MCF 10A (cell line): ENCODE measurements around the gene SF3B3. TPM values are rescaled to one million over a fixed set of nuclear protein-coding genes. Genes with fewer than 3 reads are reported as not detected.

Source experiments
- BruUV-seq: library from RNA; stranded (reverse); fragments of 400-500 nt; replicated peaks from 2 replicates; lab custom pipeline; 2021; lab: Mats Ljungman, UMichigan
- CTCF ChIA-PET: fragments of 300-600 bp; sonication (Branson Sonifier 250); formaldehyde crosslinking; extraction: SDS; loops from one replicate; lab custom pipeline; 2021; ENCODE audit warnings: antibody characterized with exemption, inconsistent platforms; lab: Yijun Ruan, JAX
- POLR2A ChIA-PET: fragments of 300-600, 350-650 bp; sonication (Branson Sonifier 250); formaldehyde crosslinking; extraction: SDS; loops from one replicate; lab custom pipeline; 2020; ENCODE audit warnings: antibody characterized with exemption, inconsistent platforms; lab: Yijun Ruan, JAX
- DNase-seq: peaks from one replicate; pipeline ENCODE4 v3.0.0-alpha.2; 2018; ENCODE audit not compliant: unreplicated experiment
- H3K27ac Mint-ChIP-seq: one replicate; pipeline ENCODE4 v1.8.0; 2022; ENCODE audit warnings: mild to moderate bottlenecking, low read depth, mixed read lengths; ENCODE audit not compliant: unreplicated experiment
- H3K27me3 Mint-ChIP-seq: one replicate; pipeline ENCODE4 v1.8.0; 2022; ENCODE audit warnings: mixed read lengths; ENCODE audit not compliant: insufficient read depth, unreplicated experiment
- H3K36me3 Mint-ChIP-seq: one replicate; pipeline ENCODE4 v1.8.0; 2022; ENCODE audit warnings: mild to moderate bottlenecking, moderate library complexity, mixed read lengths; ENCODE audit not compliant: insufficient read depth, unreplicated experiment
- H3K4me1 Mint-ChIP-seq: one replicate; pipeline ENCODE4 v1.8.0; 2022; ENCODE audit warnings: mixed read lengths; ENCODE audit not compliant: insufficient read depth, unreplicated experiment
- H3K4me3 Mint-ChIP-seq: one replicate; pipeline ENCODE4 v1.8.0; 2022; ENCODE audit warnings: mild to moderate bottlenecking, moderate library complexity, mixed read lengths; ENCODE audit not compliant: unreplicated experiment
- H3K9me3 Mint-ChIP-seq: one replicate; pipeline ENCODE4 v1.8.0; 2022; ENCODE audit warnings: mixed read lengths; ENCODE audit not compliant: unreplicated experiment
- CTCF ChIP-seq: fragments of 200-600 bp; IDR thresholded peaks from one replicate; pipeline ENCODE4 v1.8.0; 2022; ENCODE audit warnings: antibody characterized with exemption, mild to moderate bottlenecking; ENCODE audit not compliant: unreplicated experiment
- intact Hi-C: fragments of 100-400 bp; cut with micrococcal nuclease; formaldehyde crosslinking; loops from 2 replicates; pipeline ENCODE4 v1.14.1; 2022
- total RNA-seq: library from RNA; stranded (reverse); gene quantifications from 2 replicates; pipeline ENCODE4 v1.2.3, GENCODE V29; 2022

The SF3B3 gene
- total RNA-seq, 1 experiment from 2014 or later = 309 TPM

GRCh38 chr16:70494777-70495176 is 28.8 kb upstream of the SF3B3 start:
- Mint-ChIP-seq H3K36me3 (peaks cover 66% of the 10 kb centered on the region), H3K27me3 (no peaks in the 10 kb centered on the region), H3K27ac (no peak overlapping the region), H3K9me3 (no peaks in the 10 kb centered on the region), H3K4me1 (peaks cover 6% of the 10 kb centered on the region), H3K4me3 (no peak overlapping the region)
- BruUV-seq = no TSS peak
- ChIA-PET POLR2A (interaction anchor here (1.2 to 1.3 kb wide), 2 partner anchors 113 to 148 kb away, joined by 3 read pairs; partner anchors contain the start of gene DDX19A), CTCF (interaction anchor here (0.6 kb wide), 1 partner anchor 17 kb away, joined by 4 read pairs; no protein-coding TSS in a partner anchor)
- no peak for DNase-seq
- intact Hi-C loops = no loop called here
- TF ChIP-seq CTCF = no peak

GRCh38 chr16:70495425-70496182 is 28.0 kb upstream of the SF3B3 start:
- DNase-seq = no peak
- Mint-ChIP-seq H3K4me3 (no peak overlapping the region), H3K27me3 (no peaks in the 10 kb centered on the region), H3K36me3 (peaks cover 66% of the 10 kb centered on the region), H3K27ac (no peak overlapping the region), H3K9me3 (no peaks in the 10 kb centered on the region), H3K4me1 (peaks cover 6% of the 10 kb centered on the region)
- POLR2A ChIA-PET = interaction anchor here (1.2 kb wide), 1 partner anchor 114 kb away, joined by 3 read pairs; no protein-coding TSS in a partner anchor
- CTCF ChIA-PET = interaction anchor here (0.6 to 0.7 kb wide), 2 partner anchors 11 to 16 kb away, joined by 3 to 4 read pairs; no protein-coding TSS in a partner anchor
- BruUV-seq = no TSS peak
- intact Hi-C loops = no loop called here
- TF ChIP-seq CTCF = no peak

- Mint-ChIP-seq H3K36me3 (peaks cover 69% of the 10 kb centered on the region), H3K4me1 (peaks cover 6% of the 10 kb centered on the region), H3K27ac (no peak overlapping the region), H3K4me3 (no peak overlapping the region), H3K9me3 (no peaks in the 10 kb centered on the region), H3K27me3 (no peaks in the 10 kb centered on the region)
- intact Hi-C loops = no loop called here
- BruUV-seq = no TSS peak
- TF ChIP-seq CTCF = no peak
- ChIA-PET CTCF (no interaction called here), POLR2A (interaction anchor here (1.0 to 1.1 kb wide), 2 partner anchors 19 to 115 kb away, joined by 4 to 5 read pairs; no protein-coding TSS in a partner anchor)
- no peak for DNase-seq
Measured at GRCh38 chr16:70496513-70496912, 27.1 kb upstream of the SF3B3 start.

GRCh38 chr16:70508752-70509151 is 14.9 kb upstream of the SF3B3 start:
- ChIA-PET POLR2A (interaction anchor here (0.6 to 0.8 kb wide), 2 partner anchors 14 to 151 kb away, joined by 3 read pairs; partner anchors contain the start of gene COG4), CTCF (interaction anchor here (0.6 kb wide), 1 partner anchor 139 kb away, joined by 3 read pairs; no protein-coding TSS in a partner anchor)
- DNase-seq = peak; percentile 15
- TSS peak; percentile 31 for BruUV-seq
- Mint-ChIP-seq H3K4me3 (no peak overlapping the region), H3K9me3 (no peaks in the 10 kb centered on the region), H3K4me1 (no peaks in the 10 kb centered on the region), H3K36me3 (peaks cover 83% of the 10 kb centered on the region), H3K27me3 (no peaks in the 10 kb centered on the region), H3K27ac (no peak overlapping the region)
- intact Hi-C loops = no loop called here
- peak; percentile 21 for TF ChIP-seq CTCF
